Activated T-helper 17 cell treated with anti-CD3 and anti-CD28 coated beads, Interleukin-2, amount 50 U/mL, for 72 hours (primary cell): ENCODE results near the gene ZAR1. TPM values are rescaled to one million over a fixed set of nuclear protein-coding genes. Genes with fewer than 3 reads are reported as not detected.
"Not testable (repeated sequence)": the region's sequence is repeated elsewhere in the genome, so short reads cannot be mapped to it uniquely, and the experiment has no call there.

Experiments
- ATAC-seq: fragments of 150-1000 bp; cut with Tn5 transposase; replicated peaks from 2 replicates; pipeline ENCODE4 v1.10.0; 2021; ENCODE audit warnings: mild to moderate bottlenecking, moderate library complexity
- H3K27ac Mint-ChIP-seq: one replicate; pipeline ENCODE4 v1.8.0; 2022; ENCODE audit warnings: mixed read lengths
- H3K27me3 Mint-ChIP-seq: one replicate; pipeline ENCODE4 v1.8.0; 2022; ENCODE audit warnings: mixed read lengths
- H3K36me3 Mint-ChIP-seq: one replicate; pipeline ENCODE4 v1.8.0; 2022; ENCODE audit warnings: low read depth, mild to moderate bottlenecking, mixed read lengths
- H3K4me1 Mint-ChIP-seq: one replicate; pipeline ENCODE4 v1.8.0; 2022; ENCODE audit warnings: mixed read lengths
- H3K4me3 Mint-ChIP-seq: one replicate; pipeline ENCODE4 v1.8.0; 2022; ENCODE audit warnings: mild to moderate bottlenecking, mixed read lengths
- H3K9me3 Mint-ChIP-seq: one replicate; pipeline ENCODE4 v1.8.0; 2022; ENCODE audit warnings: mixed read lengths
- total RNA-seq, 2 donors: library from RNA; stranded (reverse); gene quantifications; one replicate each; pipeline ENCODE4 v1.2.3, GENCODE V29; 2022

The ZAR1 gene, protein sequence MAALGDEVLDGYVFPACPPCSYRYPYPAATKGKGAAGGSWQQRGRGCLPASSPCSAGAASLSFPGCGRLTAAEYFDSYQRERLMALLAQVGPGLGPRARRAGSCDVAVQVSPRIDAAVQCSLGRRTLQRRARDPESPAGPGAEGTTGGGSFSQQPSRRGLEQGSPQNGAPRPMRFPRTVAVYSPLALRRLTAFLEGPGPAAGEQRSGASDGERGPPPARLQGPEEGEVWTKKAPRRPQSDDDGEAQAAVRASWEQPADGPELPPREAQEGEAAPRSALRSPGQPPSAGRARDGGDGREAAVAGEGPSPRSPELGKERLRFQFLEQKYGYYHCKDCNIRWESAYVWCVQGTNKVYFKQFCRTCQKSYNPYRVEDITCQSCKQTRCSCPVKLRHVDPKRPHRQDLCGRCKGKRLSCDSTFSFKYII
- total RNA-seq: not detected

- Mint-ChIP-seq H3K4me1 (no peaks in the 10 kb centered on the region), H3K4me3 (no peak within 1 kb of the TSS), H3K27me3 (peaks cover 34% of the 10 kb centered on the region), H3K9me3 (no peaks in the 10 kb centered on the region), H3K36me3 (no peaks in the 10 kb centered on the region), H3K27ac (no peak within 1 kb of the TSS)
- ATAC-seq: peak; percentile 11
Observed at GRCh38 chr4:48490012-48490679, at the start of gene ZAR1. TSS of gene ZAR1 (plus strand) at chr4:48490252. CDS start at chr4:48490292, 40 bp downstream.

- H3K36me3 Mint-ChIP-seq, ATAC-seq, H3K27me3 Mint-ChIP-seq, H3K4me3 Mint-ChIP-seq, H3K9me3 Mint-ChIP-seq, H3K4me1 Mint-ChIP-seq, H3K27ac Mint-ChIP-seq: not testable (repeated sequence)
Observed at GRCh38 chr4:48440914-48441313, 49.1 kb upstream of the ZAR1 start.

DNA sequence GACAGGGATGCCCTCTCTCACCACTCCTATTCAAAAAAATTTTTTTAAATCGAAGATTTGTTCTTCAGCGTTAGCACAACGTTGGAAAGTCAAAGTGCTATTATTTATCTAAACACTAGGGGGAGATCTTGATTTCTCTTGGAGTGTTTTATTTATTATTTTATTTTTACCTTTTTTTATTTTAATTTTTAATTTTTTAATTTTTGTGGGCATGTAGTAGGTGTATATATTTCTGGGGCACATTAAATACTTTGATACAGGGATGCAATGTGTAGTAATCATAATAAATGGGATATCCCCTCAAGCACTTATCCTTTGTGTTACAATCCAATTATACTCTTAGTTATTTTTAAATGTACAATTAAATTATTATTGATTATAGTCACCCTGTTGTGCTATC lies 44.3 kb upstream of the ZAR1 start:
- ATAC-seq: no peak
- H3K9me3 Mint-ChIP-seq: no peaks in the 10 kb centered on the region
- H3K27ac Mint-ChIP-seq: no peak overlapping the region
- no peak overlapping the region for H3K4me3 Mint-ChIP-seq
- H3K27me3 Mint-ChIP-seq: peaks cover 7% of the 10 kb centered on the region
- H3K4me1 Mint-ChIP-seq: no peaks in the 10 kb centered on the region
- H3K36me3 Mint-ChIP-seq: no peaks in the 10 kb centered on the region

DNA sequence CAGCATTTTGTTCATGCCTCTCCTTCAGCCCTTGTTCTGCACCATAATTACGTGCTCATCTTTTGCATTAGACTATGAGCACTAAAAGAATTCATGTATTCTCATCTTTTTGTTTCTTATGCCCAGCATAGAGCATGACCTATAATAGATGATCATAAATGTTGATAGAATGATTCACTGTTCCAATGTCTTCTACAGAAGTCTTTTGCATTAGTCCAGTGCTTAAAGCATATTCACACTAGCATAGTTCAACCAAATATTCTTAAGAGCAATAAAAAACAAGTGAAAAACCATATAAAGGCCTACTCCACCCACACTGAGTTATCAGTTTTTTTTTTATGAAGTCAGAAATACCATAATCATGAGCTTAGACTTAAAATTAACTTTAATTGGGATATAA lies 43.4 kb upstream of the ZAR1 start:
- no peak for ATAC-seq

GRCh38 chr4:48449151-48449550 lies 40.9 kb upstream of the ZAR1 start:
- Mint-ChIP-seq H3K36me3 (no peaks in the 10 kb centered on the region), H3K9me3 (no peaks in the 10 kb centered on the region), H3K27me3 (peaks cover 14% of the 10 kb centered on the region), H3K4me3 (no peak overlapping the region), H3K27ac (no peak overlapping the region), H3K4me1 (no peaks in the 10 kb centered on the region)
- no peak for ATAC-seq

More for the DNA sequence above, 43.4 kb upstream of the ZAR1 start:
- Mint-ChIP-seq H3K36me3 (no peaks in the 10 kb centered on the region), H3K27me3 (peaks cover 7% of the 10 kb centered on the region), H3K27ac (no peak overlapping the region), H3K9me3 (no peaks in the 10 kb centered on the region), H3K4me3 (no peak overlapping the region), H3K4me1 (no peaks in the 10 kb centered on the region)

- Mint-ChIP-seq H3K4me3 (no peak overlapping the region), H3K4me1 (no peaks in the 10 kb centered on the region), H3K36me3 (no peaks in the 10 kb centered on the region), H3K9me3 (no peaks in the 10 kb centered on the region), H3K27ac (no peak overlapping the region), H3K27me3 (peaks cover 23% of the 10 kb centered on the region)
- no peak for ATAC-seq
Observed at GRCh38 chr4:48450740-48451139, 39.3 kb upstream of the ZAR1 start.

DNA sequence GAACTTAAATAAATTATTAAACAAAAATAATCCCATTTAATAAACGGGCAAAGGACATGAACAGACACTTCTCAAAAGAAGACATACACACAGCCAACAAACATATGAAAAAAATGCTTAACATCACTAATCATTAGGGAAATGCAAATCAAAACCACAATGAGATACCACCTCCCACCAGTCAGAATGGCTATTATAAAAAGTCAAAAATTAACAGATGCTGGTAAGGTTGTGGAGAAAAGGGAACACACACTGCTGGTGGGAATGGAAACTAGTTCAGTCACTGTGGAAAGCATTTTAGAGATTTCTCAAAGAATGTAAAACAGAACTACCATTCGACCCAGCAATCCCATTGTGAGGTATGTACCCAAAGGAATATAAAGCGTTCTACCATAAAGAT lies 38.4 kb upstream of the ZAR1 start:
- H3K27me3 Mint-ChIP-seq: peaks cover 25% of the 10 kb centered on the region
- H3K27ac Mint-ChIP-seq, H3K4me3 Mint-ChIP-seq, H3K9me3 Mint-ChIP-seq, H3K36me3 Mint-ChIP-seq, H3K4me1 Mint-ChIP-seq, ATAC-seq: not testable (repeated sequence)

DNA sequence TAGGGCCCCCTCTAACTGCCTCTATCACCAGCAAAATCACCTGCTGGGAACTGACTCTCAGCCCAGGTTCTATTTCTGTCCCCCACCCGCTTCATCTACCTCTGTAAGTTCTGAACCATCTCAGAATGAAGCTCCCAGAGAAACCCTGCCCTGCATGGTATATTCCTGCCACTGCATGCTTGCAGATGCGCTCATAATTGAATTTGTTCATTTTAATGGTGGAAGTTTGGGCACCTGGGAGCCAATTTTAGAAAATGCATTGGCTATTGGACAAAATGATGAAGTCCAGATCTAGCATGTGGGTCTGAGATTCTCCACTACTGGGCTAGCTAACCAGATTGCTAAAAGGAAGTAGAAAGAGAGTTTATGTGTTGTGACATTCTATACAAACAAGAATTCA lies 35.5 kb upstream of the ZAR1 start:
- Mint-ChIP-seq H3K27me3 (peaks cover 20% of the 10 kb centered on the region), H3K9me3 (no peaks in the 10 kb centered on the region), H3K36me3 (no peaks in the 10 kb centered on the region), H3K27ac (no peak overlapping the region), H3K4me3 (no peak overlapping the region), H3K4me1 (no peaks in the 10 kb centered on the region)
- ATAC-seq: no peak

DNA sequence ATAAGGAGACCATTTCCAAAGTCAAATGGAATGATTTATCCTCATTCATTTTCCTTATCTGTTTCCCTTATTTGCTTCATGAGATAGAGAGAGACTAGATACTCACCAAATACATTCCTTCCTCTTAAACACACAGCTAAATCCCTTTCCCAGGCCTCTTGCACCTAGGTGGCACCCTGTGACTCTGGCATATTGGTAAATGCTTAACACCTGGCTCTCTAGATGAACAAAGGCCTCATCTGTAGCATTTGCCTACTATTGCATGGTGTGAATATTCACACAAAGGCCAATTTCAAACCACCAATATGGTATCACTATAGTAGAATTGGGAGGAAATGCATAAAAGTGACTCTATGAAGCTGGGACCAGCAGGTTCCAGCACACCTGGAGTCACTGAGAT lies 29.1 kb upstream of the ZAR1 start:
- H3K36me3 Mint-ChIP-seq: no peaks in the 10 kb centered on the region
- H3K4me1 Mint-ChIP-seq: no peaks in the 10 kb centered on the region
- H3K27me3 Mint-ChIP-seq: no peaks in the 10 kb centered on the region
- no peak overlapping the region for H3K27ac Mint-ChIP-seq
- H3K9me3 Mint-ChIP-seq: no peaks in the 10 kb centered on the region
- no peak for ATAC-seq
- H3K4me3 Mint-ChIP-seq: no peak overlapping the region

GRCh38 chr4:48462363-48462762 lies 27.7 kb upstream of the ZAR1 start:
- Mint-ChIP-seq H3K36me3 (no peaks in the 10 kb centered on the region), H3K27ac (no peak overlapping the region), H3K27me3 (no peaks in the 10 kb centered on the region), H3K9me3 (no peaks in the 10 kb centered on the region), H3K4me3 (no peak overlapping the region), H3K4me1 (no peaks in the 10 kb centered on the region)
- ATAC-seq: no peak

GRCh38 chr4:48467442-48467841 lies 22.6 kb upstream of the ZAR1 start:
- no peaks in the 10 kb centered on the region for H3K36me3 Mint-ChIP-seq
- peaks cover 4% of the 10 kb centered on the region for H3K27me3 Mint-ChIP-seq
- H3K4me1 Mint-ChIP-seq: no peaks in the 10 kb centered on the region
- ATAC-seq: no peak
- no peak overlapping the region for H3K4me3 Mint-ChIP-seq
- H3K9me3 Mint-ChIP-seq: no peaks in the 10 kb centered on the region
- no peak overlapping the region for H3K27ac Mint-ChIP-seq

DNA sequence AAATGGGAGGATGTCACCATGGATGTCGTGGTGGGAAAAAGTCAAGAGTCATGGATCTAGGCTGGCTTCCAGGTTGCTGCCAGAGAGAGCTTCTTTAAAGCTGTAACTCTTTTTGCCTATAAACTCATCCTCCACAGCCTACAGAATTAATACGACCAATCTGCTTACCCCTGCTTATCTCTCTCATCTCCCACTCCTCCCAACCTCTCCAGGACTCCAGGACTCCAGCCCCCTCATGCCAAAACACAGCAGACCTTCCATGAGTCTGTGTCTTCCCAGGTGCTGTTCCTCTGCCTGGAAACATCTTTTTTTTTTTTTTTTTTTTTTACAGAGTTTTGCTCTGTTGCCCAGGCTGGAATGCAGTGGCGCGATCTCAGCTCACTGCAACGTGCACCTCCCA lies 22.2 kb upstream of the ZAR1 start:
- no peak for ATAC-seq
- Mint-ChIP-seq H3K9me3 (no peaks in the 10 kb centered on the region), H3K36me3 (no peaks in the 10 kb centered on the region), H3K27ac (no peak overlapping the region), H3K4me1 (no peaks in the 10 kb centered on the region), H3K27me3 (peaks cover 4% of the 10 kb centered on the region), H3K4me3 (no peak overlapping the region)

- H3K4me3 Mint-ChIP-seq: no peak overlapping the region
- ATAC-seq: no peak
- no peaks in the 10 kb centered on the region for H3K36me3 Mint-ChIP-seq
- H3K9me3 Mint-ChIP-seq: no peaks in the 10 kb centered on the region
- H3K27me3 Mint-ChIP-seq: peaks cover 4% of the 10 kb centered on the region
- no peaks in the 10 kb centered on the region for H3K4me1 Mint-ChIP-seq
- H3K27ac Mint-ChIP-seq: no peak overlapping the region
Observed at GRCh38 chr4:48470137-48470536, 19.9 kb upstream of the ZAR1 start.

- no peaks in the 10 kb centered on the region for H3K36me3 Mint-ChIP-seq
- H3K27ac Mint-ChIP-seq: no peak overlapping the region
- no peak overlapping the region for H3K4me3 Mint-ChIP-seq
- no peak for ATAC-seq
- H3K9me3 Mint-ChIP-seq: no peaks in the 10 kb centered on the region
- H3K27me3 Mint-ChIP-seq: peaks cover 4% of the 10 kb centered on the region
- H3K4me1 Mint-ChIP-seq: no peaks in the 10 kb centered on the region
Observed at GRCh38 chr4:48470570-48470969, 19.5 kb upstream of the ZAR1 start.

- H3K27ac Mint-ChIP-seq: no peak overlapping the region
- no peak overlapping the region for H3K4me3 Mint-ChIP-seq
- peaks cover 7% of the 10 kb centered on the region for H3K27me3 Mint-ChIP-seq
- no peaks in the 10 kb centered on the region for H3K9me3 Mint-ChIP-seq
- H3K36me3 Mint-ChIP-seq: no peaks in the 10 kb centered on the region
- H3K4me1 Mint-ChIP-seq: no peaks in the 10 kb centered on the region
- no peak for ATAC-seq
Observed at GRCh38 chr4:48472794-48473193, 17.3 kb upstream of the ZAR1 start.
